ENCODE results near the gene LMOD2. TPM values are rescaled to one million over a fixed set of nuclear protein-coding genes. Genes with fewer than 3 reads are reported as not detected.

Gene LMOD2
- total and polyA plus RNA-seq, 2 experiments from 2014 or later: not detected

- Mint-ChIP-seq H3K27ac (no peak overlapping the region), H3K27me3 (ENCODE audit: insufficient read depth, low read depth, poor library complexity) (peaks cover 1% of the 10 kb centered on the region), H3K36me3 (ENCODE audit: low read depth) (peaks cover 20% of the 10 kb centered on the region; the same call in 2 of the 3 replicates), H3K9me3 (no peaks in the 10 kb centered on the region), H3K4me3 (no peak overlapping the region), H3K4me1 (peaks cover 27% of the 10 kb centered on the region)
- Histone ChIP-seq H3K27ac (ENCODE audit: low read depth) (0 out of 2 replicates have a peak overlapping the region, but pooled peaks have one; percentile 27), H3K4me2 (no peak overlapping the region), H3K9me2 (ENCODE audit: insufficient read depth) (no peaks in the 10 kb centered on the region), H3F3A (replicated peaks; ENCODE audit: low read depth) (0 out of 2 replicates have a peak, but pooled peaks cover 3% of the 10 kb centered on the region), H3K4me1 (ENCODE audit: insufficient read depth) (peaks cover 20% of the 10 kb centered on the region), H3K4me3 (no peak overlapping the region), H3K79me2 (replicated peaks; ENCODE audit: insufficient read depth) (peaks cover 63% of the 10 kb centered on the region), H3K27me3 (ENCODE audit: insufficient read depth) (no peaks in the 10 kb centered on the region), H3K36me3 (ENCODE audit: insufficient read depth) (peaks cover 17% of the 10 kb centered on the region), H4K20me1 (replicated peaks; ENCODE audit: insufficient read depth) (peaks cover 16% of the 10 kb centered on the region), H2AFZ (no peak overlapping the region)
- ATAC-seq (no peak), DNase-seq (ENCODE audit: low spot score) (no peak)
- TF ChIP-seq CREB1 (CRISPR knock-in tag; IDR thresholded peaks at IDR 0.05; ENCODE audit: low read depth) (no peak), POLR2AphosphoS5 (IDR thresholded peaks at IDR 0.05; ENCODE audit: low read depth) (no peak), ZNF462 (CRISPR knock-in tag; IDR thresholded peaks at IDR 0.05) (no peak), CTCF (conservative IDR thresholded peaks at IDR 0.05; ENCODE audit: low read depth in 2 of 2) (no peak), JUNB (IDR thresholded peaks at IDR 0.05; ENCODE audit: unreplicated experiment) (no peak), STAT1 (IDR thresholded peaks at IDR 0.05; ENCODE audit: unreplicated experiment) (no peak), NANOG (IDR thresholded peaks at IDR 0.05; ENCODE audit: borderline replicate concordance) (no peak), EZH2 (IDR thresholded peaks at IDR 0.05; ENCODE audit: low read depth, unreplicated experiment) (no peak), ETS1 (IDR thresholded peaks at IDR 0.05) (no peak), EZH2phosphoT487 (IDR thresholded peaks at IDR 0.05; ENCODE audit: unreplicated experiment) (no peak), ZNF114 (CRISPR knock-in tag; IDR thresholded peaks at IDR 0.05) (no peak), ZNF331 (CRISPR knock-in tag; IDR thresholded peaks at IDR 0.05; ENCODE audit: low read depth) (no peak), REST (IDR thresholded peaks at IDR 0.05; ENCODE audit: unreplicated experiment) (no peak)
Observed at GRCh38 chr7:123710683-123711082, 55.0 kb downstream of the LMOD2 start.
